ENCODE measurements around the gene ARHGAP29. TPM values are rescaled to one million over a fixed set of nuclear protein-coding genes. Genes with fewer than 3 reads are reported as not detected.

The ARHGAP29 gene
- total RNA-seq, 6 donors from 2014 or later, result 43.8 to 87.5 (median 49.0) TPM

GRCh38 chr1:94257444-94257843 is 20.1 kb upstream of the ARHGAP29 start:
- no peak for DNase-seq
- H3K27ac ChIP-seq, result no peak overlapping the region
- TF ChIP-seq EP300 (IDR thresholded peaks at IDR 0.05) (no peak), CTCF (IDR thresholded peaks at IDR 0.05) (no peak), POLR2A (IDR thresholded peaks at IDR 0.05) (no peak), POLR2AphosphoS5 (IDR thresholded peaks at IDR 0.05) (no peak)

GRCh38 chr1:94255476-94255875 is 18.1 kb upstream of the ARHGAP29 start:
- no peak for TF ChIP-seq POLR2AphosphoS5 (IDR thresholded peaks at IDR 0.05)
- TF ChIP-seq EP300 (IDR thresholded peaks at IDR 0.05), result peak in 2 of 4 donors; percentile 32 to 46
- Histone ChIP-seq H3K4me3 (no peak overlapping the region), H3K27ac (peak overlapping the region in 2 of 4 donors; percentile 35 to 41), H3K27me3 (no peaks in the 10 kb centered on the region), H3K4me1 (peaks cover 0 to 11% (median 10%) of the 10 kb centered on the region in 4 donors), H3K36me3 (no peaks in the 10 kb centered on the region), H3K9me3 (no peaks in the 10 kb centered on the region)
- no peak for DNase-seq
- 55 to 84% methylated on average over 2 of the region's 2 CpGs for WGBS, 2 donors
- no peak for ATAC-seq (ENCODE audit: low FRiP score in 2 of 2)

More at GRCh38 chr1:94257444-94257843, 20.1 kb upstream of the ARHGAP29 start:
- H3K4me1 ChIP-seq, result peaks cover 0 to 11% (median 10%) of the 10 kb centered on the region in 4 donors
- H3K9me3 ChIP-seq, result no peaks in the 10 kb centered on the region
- no peaks in the 10 kb centered on the region for H3K36me3 ChIP-seq
- no peaks in the 10 kb centered on the region for H3K27me3 ChIP-seq
- no peak overlapping the region for H3K4me3 ChIP-seq
- ATAC-seq (ENCODE audit: low FRiP score in 2 of 2), result no peak

- TF ChIP-seq CTCF (IDR thresholded peaks at IDR 0.05) (no peak), EP300 (IDR thresholded peaks at IDR 0.05) (no peak), POLR2A (IDR thresholded peaks at IDR 0.05) (no peak), POLR2AphosphoS5 (IDR thresholded peaks at IDR 0.05) (no peak)
- DNase-seq (no peak), ATAC-seq (ENCODE audit: low FRiP score in 2 of 2) (no peak)
- no peaks in the 10 kb centered on the region for H3K36me3 ChIP-seq
- peaks cover 0 to 10% (median 9%) of the 10 kb centered on the region in 4 donors for H3K4me1 ChIP-seq
- no peak overlapping the region for H3K4me3 ChIP-seq
- no peaks in the 10 kb centered on the region for H3K27me3 ChIP-seq
- H3K27ac ChIP-seq, result peak overlapping the region in 1 of 4 donors; percentile 35
- no peaks in the 10 kb centered on the region for H3K9me3 ChIP-seq
- 66 to 70% methylated on average over 3 of the region's 3 CpGs for WGBS, 2 donors
Measured at GRCh38 chr1:94254073-94254810, 16.9 kb upstream of the ARHGAP29 start.

- Histone ChIP-seq H3K27me3 (no peaks in the 10 kb centered on the region), H3K9me3 (no peaks in the 10 kb centered on the region), H3K4me1 (peaks cover 0 to 8% (median 4%) of the 10 kb centered on the region in 4 donors), H3K36me3 (no peaks in the 10 kb centered on the region), H3K4me3 (no peak overlapping the region), H3K27ac (no peak overlapping the region)
- DNase-seq, result peak in 1 of 2 donors; percentile 77
- WGBS, 2 donors, result 84 to 85% methylated on average over 9 of the region's 9 CpGs
- no peak for ATAC-seq (ENCODE audit: low FRiP score in 2 of 2)
- no peak for TF ChIP-seq CTCF (IDR thresholded peaks at IDR 0.05)
- no peak for TF ChIP-seq POLR2AphosphoS5 (IDR thresholded peaks at IDR 0.05)
- no peak for TF ChIP-seq EP300 (IDR thresholded peaks at IDR 0.05)
- TF ChIP-seq POLR2A (IDR thresholded peaks at IDR 0.05), result no peak
Measured at GRCh38 chr1:94253456-94254017, 16.2 kb upstream of the ARHGAP29 start.

GRCh38 chr1:94250341-94250740 is 13.0 kb upstream of the ARHGAP29 start:
- no peak for TF ChIP-seq POLR2AphosphoS5 (IDR thresholded peaks at IDR 0.05)
- Histone ChIP-seq H3K4me1 (peaks cover 0 to 19% (median 4%) of the 10 kb centered on the region in 4 donors), H3K27me3 (no peaks in the 10 kb centered on the region), H3K27ac (no peak overlapping the region), H3K4me3 (no peak overlapping the region), H3K36me3 (no peaks in the 10 kb centered on the region), H3K9me3 (no peaks in the 10 kb centered on the region)
- 59 to 95% methylated on average over 3 of the region's 3 CpGs for WGBS, 2 donors
- DNase-seq, result peak in 1 of 2 donors; percentile 34
- no peak for ATAC-seq (ENCODE audit: low FRiP score in 2 of 2)
